HG02610 (cell line): ENCODE measurements around the gene LYRM2.
"Not testable (repeated sequence)": the region's sequence is repeated elsewhere in the genome, so short reads cannot be mapped to it uniquely, and the experiment has no call there.

Experiments
- ATAC-seq: cut with Tn5 transposase; IDR thresholded peaks from one replicate; pipeline ENCODE4 v1.9.1; 2021; ENCODE audit warnings: mild to moderate bottlenecking, moderate library complexity; ENCODE audit not compliant: unreplicated experiment

The LYRM2 gene

GRCh38 chr6:89650579-89650978, 12.0 kb upstream of the LYRM2 start:
- no peak for ATAC-seq

GRCh38 chr6:89649682-89650081, 11.1 kb upstream of the LYRM2 start:
- ATAC-seq: no peak

GRCh38 chr6:89644864-89645263, 6.3 kb upstream of the LYRM2 start:
- peak; percentile 45 for ATAC-seq

GRCh38 chr6:89643406-89643805, 4.9 kb upstream of the LYRM2 start:
- no peak for ATAC-seq

- ATAC-seq: no peak
Measured at GRCh38 chr6:89642956-89643355, 4.4 kb upstream of the LYRM2 start.

- not testable (repeated sequence) for ATAC-seq
Measured at GRCh38 chr6:89641581-89641980, 3.0 kb upstream of the LYRM2 start.

GRCh38 chr6:89640804-89641203, 2.3 kb upstream of the LYRM2 start:
- no peak for ATAC-seq

GRCh38 chr6:89637960-89638319, 607 bp downstream of the LYRM2 start:
- no peak for ATAC-seq

GRCh38 chr6:89636412-89636811, 2.1 kb downstream of the LYRM2 start:
- not testable (repeated sequence) for ATAC-seq

GRCh38 chr6:89630488-89630887, 8.1 kb downstream of the LYRM2 start:
- ATAC-seq: no peak

- no peak for ATAC-seq
Measured at GRCh38 chr6:89623749-89624148, 14.8 kb downstream of the LYRM2 start.

GRCh38 chr6:89619567-89619966, 19.0 kb downstream of the LYRM2 start:
- no peak for ATAC-seq

- no peak for ATAC-seq
Measured at GRCh38 chr6:89618026-89618425, 20.5 kb downstream of the LYRM2 start.

GRCh38 chr6:89616531-89616930, 22.0 kb downstream of the LYRM2 start:
- ATAC-seq: no peak

GRCh38 chr6:89615882-89616281, 22.7 kb downstream of the LYRM2 start:
- ATAC-seq: no peak

- no peak for ATAC-seq
Measured at GRCh38 chr6:89613790-89614189, 24.8 kb downstream of the LYRM2 start.

GRCh38 chr6:89612121-89612520, 26.4 kb downstream of the LYRM2 start:
- ATAC-seq: no peak

- no peak for ATAC-seq
Measured at GRCh38 chr6:89611666-89612065, 26.9 kb downstream of the LYRM2 start.

- ATAC-seq: no peak
Measured at GRCh38 chr6:89610149-89610642, 28.4 kb downstream of the LYRM2 start.

- no peak for ATAC-seq
Measured at GRCh38 chr6:89605861-89606260, 32.7 kb downstream of the LYRM2 start.

GRCh38 chr6:89604653-89605052, 33.9 kb downstream of the LYRM2 start:
- ATAC-seq: no peak

- ATAC-seq: no peak
Measured at GRCh38 chr6:89602166-89602565, 36.4 kb downstream of the LYRM2 start.

- ATAC-seq: no peak
Measured at GRCh38 chr6:89599727-89600126, 38.8 kb downstream of the LYRM2 start.

- no peak for ATAC-seq
Measured at GRCh38 chr6:89597988-89598387, 40.6 kb downstream of the LYRM2 start.
